ENCODE results near the gene ZNF277.

ZNF277 gene

DNA sequence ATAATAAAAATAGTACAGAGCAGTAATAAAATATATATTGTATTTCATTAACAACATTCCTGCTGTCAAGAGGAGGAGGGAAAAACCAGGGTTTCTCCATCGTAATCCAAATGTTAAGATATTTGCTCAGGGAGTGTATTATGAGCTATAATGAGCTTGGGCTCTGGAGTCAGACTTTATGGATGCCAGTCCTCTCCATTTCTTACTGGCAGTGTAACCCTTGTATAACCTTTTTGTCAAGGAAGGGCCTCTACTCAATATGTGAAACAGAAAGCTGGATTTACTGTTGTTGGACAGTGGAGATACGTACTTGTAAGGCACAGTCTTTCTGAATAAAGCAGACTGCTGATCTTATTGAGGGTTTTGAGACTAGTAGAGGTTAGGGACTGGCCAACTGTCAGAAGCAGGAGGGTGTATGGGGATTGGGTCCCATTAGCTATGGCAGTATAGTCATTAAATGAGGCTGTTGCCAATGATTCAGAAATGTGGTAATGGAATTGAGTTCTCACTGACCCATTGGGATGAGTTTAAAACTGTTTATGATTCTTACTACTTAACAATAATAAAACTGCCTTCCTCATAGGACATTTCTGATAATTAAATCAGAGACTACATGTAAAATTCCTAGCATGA, 56.5 kb downstream of the ZNF277 start:
- no peak for DNase-seq (ENCODE audit: low spot score in 2 of 2)
- no peaks in the 10 kb centered on the region for H3K9me3 Mint-ChIP-seq
- ATAC-seq (ENCODE audit: low read depth), result no peak
- no peak overlapping the region for H3K4me3 Mint-ChIP-seq
- peaks cover 18% of the 10 kb centered on the region for H3K4me1 Mint-ChIP-seq
- no peaks in the 10 kb centered on the region for H3K27me3 Mint-ChIP-seq
- peaks cover 2% of the 10 kb centered on the region for H3K36me3 Mint-ChIP-seq
- no peak overlapping the region for H3K27ac Mint-ChIP-seq

DNA sequence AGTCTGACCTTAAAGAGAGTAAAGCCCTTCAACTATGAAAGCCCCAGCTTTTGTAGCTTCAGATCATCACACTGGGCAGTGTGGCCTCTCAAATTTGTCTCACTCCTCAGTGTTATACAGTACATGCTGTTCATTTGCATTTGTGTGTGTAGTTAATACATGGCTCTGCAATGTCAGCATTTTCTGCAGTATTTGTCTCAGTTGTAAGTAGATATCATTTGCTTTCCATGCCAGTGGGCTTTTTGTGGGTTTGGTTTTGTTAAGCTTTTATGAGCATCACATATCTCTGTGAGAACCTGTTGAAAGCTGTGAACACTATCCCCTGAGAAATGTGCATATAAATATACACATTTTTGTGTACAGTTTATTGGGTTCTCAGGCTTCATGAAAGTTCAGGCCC, 57.0 kb downstream of the ZNF277 start:
- no peak for DNase-seq (ENCODE audit: low spot score in 2 of 2)

DNA sequence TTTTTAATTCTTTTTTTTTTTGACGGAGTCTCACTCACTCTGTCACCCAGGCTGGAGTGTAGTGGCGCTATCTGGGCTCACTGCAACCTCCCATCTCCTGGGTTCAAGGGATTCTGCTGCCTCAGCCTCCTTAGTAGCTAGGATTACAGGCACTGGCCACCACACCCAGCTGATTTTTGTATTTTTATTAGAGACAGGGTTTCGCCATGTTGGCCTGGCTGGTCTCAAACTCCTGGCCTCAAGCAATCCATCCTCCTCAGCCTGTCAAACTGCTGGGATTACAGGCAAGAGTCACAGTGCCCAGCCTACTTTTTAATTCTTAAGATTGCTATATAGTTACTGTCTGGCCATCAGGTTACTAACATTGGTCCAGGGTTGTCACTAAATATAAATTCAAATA, 59.6 kb downstream of the ZNF277 start:
- Mint-ChIP-seq H3K9me3 (no peaks in the 10 kb centered on the region), H3K4me3 (no peak overlapping the region), H3K36me3 (peaks cover 2% of the 10 kb centered on the region), H3K27ac (no peak overlapping the region), H3K4me1 (peaks cover 16% of the 10 kb centered on the region), H3K27me3 (no peaks in the 10 kb centered on the region)
- ATAC-seq (ENCODE audit: low read depth) (no peak), DNase-seq (ENCODE audit: low spot score in 2 of 2) (no peak)

More for the DNA sequence above, 57.0 kb downstream of the ZNF277 start:
- Mint-ChIP-seq H3K27me3 (no peaks in the 10 kb centered on the region), H3K4me3 (no peak overlapping the region), H3K9me3 (no peaks in the 10 kb centered on the region), H3K36me3 (peaks cover 2% of the 10 kb centered on the region), H3K4me1 (peaks cover 18% of the 10 kb centered on the region), H3K27ac (no peak overlapping the region)
- no peak for ATAC-seq (ENCODE audit: low read depth)

DNA sequence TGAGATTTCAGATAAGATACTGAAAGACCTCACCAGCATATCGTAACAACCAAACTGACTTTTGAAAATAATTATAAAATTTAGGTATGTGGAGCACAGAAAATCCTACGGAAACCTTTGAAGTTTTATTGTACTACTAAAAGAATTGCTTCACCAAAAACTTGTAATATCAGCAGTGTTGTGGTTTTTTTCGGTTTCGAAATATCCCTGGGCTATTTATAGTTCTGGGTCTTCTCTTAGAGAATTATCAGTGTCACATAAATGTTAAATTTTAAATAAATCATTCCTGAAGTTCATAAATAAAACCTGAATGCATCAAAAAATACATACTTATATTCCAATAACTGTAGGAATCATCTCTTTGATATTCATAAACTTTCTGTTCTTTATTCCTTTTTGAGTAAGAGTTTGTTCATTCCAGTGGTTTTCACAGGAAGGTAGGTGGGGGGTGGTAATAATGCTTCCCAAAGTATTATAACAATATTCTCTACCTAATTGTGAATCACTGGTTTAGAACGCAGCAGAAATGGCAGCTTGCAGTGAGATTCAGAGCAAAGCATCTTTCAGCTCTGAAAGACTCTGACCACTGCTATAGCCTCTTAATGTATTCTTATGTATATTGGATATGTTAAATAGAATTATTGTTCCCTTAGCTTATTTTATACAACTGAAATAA, 60.2 kb downstream of the ZNF277 start:
- no peak for DNase-seq (ENCODE audit: low spot score in 2 of 2)
- no peaks in the 10 kb centered on the region for H3K9me3 Mint-ChIP-seq
- H3K27ac Mint-ChIP-seq, result no peak overlapping the region
- H3K36me3 Mint-ChIP-seq, result peaks cover 2% of the 10 kb centered on the region
- no peak overlapping the region for H3K4me3 Mint-ChIP-seq
- H3K4me1 Mint-ChIP-seq, result peaks cover 16% of the 10 kb centered on the region
- no peak for ATAC-seq (ENCODE audit: low read depth)
- no peaks in the 10 kb centered on the region for H3K27me3 Mint-ChIP-seq

DNA sequence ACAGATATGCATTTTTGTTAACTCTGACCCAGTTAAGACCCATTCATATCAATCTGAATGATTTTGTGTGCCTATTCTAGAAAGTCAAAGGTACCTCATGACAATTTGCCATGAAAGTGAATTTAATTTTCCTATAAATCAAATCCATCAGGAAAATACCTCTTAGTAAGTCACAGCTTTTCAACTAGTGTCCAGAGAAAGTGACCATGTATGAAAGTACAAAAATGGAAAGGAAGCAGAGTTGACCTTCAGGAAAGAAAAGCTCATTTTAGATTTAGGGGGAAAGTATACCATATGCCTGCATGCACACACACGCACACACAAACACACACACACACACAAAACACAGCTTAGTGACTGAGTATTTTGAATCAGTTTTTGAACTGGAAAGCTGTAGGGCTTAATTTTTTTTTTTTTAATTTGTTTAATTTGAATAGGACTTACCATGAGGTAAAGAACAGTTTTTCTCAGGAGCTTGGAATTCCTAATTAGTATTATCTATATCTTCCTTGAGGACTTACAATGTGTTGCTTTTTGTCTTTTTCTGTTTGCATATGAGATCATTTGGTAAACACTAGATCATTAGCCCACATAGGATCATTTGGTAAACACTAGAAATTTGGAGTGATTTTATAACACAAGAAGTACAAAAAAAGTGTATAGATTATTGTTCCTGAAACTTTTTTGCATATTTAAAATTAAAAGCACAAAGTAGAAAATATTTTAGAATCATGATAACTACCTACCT, 61.6 kb downstream of the ZNF277 start:
- no peaks in the 10 kb centered on the region for H3K27me3 Mint-ChIP-seq
- H3K4me1 Mint-ChIP-seq, result peaks cover 11% of the 10 kb centered on the region
- H3K4me3 Mint-ChIP-seq, result no peak overlapping the region
- ATAC-seq (ENCODE audit: low read depth) (no peak), DNase-seq (ENCODE audit: low spot score in 2 of 2) (no peak)
- no peak overlapping the region for H3K27ac Mint-ChIP-seq
- peaks cover 3% of the 10 kb centered on the region for H3K36me3 Mint-ChIP-seq
- no peaks in the 10 kb centered on the region for H3K9me3 Mint-ChIP-seq

DNA sequence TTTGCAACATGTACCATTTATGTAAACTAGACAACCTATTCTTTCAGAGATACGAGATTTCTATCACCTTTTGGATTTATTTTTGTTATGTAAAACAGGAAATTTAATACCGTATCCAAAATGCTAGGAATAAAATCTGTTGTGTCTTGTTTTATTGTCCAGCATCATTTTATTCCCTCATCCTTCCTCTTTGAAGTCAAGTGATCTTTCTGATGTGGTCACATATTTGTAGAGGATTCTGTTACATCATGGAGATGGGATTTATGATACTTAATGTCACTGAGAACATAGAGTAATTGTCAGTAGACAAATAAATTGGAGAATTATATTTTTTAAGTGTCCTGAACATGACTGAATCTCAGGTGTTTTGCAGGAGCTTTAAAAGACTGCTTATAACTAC, 64.7 kb downstream of the ZNF277 start:
- Mint-ChIP-seq H3K27ac (no peak overlapping the region), H3K9me3 (no peaks in the 10 kb centered on the region), H3K36me3 (peaks cover 3% of the 10 kb centered on the region), H3K4me3 (no peak overlapping the region), H3K27me3 (no peaks in the 10 kb centered on the region), H3K4me1 (peaks cover 7% of the 10 kb centered on the region)
- DNase-seq (ENCODE audit: low spot score in 2 of 2) (no peak), ATAC-seq (ENCODE audit: low read depth) (no peak)

DNA sequence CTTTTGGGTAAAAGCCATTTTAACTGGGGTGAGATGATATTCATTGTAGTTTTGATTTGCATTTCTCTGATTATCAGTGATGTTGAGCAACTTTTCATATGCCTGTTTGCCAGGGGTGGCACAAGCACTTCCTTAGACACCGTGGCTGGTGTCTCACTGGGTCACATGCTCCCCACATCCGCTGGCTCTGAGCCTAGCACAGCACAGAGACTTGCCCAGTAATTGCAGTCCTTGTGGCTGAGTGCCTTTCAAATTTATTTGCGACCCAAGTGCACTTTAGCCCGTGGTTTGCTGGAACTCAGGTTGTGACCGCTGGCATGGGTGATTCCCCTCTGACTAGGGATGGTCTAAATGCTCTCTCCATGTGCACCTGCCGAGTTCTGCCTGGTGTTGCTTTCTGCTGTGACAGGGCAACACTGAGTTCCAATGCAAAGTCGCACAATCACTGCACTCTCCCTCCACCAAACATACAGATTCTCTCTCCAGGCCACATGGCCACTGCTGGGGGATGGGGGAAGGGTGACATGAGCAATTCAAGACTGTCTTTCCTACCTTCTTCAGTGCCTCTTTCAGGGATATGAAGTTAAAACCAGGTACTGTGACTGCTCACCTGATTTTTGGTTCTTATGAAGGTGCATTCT, 66.5 kb downstream of the ZNF277 start:
- no peak for ATAC-seq (ENCODE audit: low read depth)
- Mint-ChIP-seq H3K4me3 (no peak overlapping the region), H3K27ac (no peak overlapping the region), H3K4me1 (peaks cover 9% of the 10 kb centered on the region), H3K9me3 (no peaks in the 10 kb centered on the region), H3K36me3 (peaks cover 3% of the 10 kb centered on the region), H3K27me3 (no peaks in the 10 kb centered on the region)
- DNase-seq (ENCODE audit: low spot score in 2 of 2), result no peak

DNA sequence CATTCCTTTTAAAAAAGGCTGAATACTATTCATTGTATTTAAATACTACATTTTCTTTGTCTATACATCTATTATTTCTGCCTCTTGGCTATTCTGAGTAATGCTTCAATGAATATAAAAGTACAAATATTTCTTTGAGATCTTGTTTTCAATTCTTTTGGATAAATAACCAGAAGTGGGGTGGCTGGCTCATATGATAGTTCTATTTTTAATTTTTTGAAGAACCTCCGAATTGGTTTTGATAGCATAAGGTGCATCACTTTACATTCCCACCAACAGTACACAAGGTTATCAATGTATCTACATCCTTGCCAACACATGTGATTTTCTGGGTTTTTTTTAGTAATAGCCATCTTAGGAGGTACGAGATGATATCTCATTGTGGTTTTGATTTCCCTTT, 72.5 kb downstream of the ZNF277 start:
- ATAC-seq (ENCODE audit: low read depth) (no peak), DNase-seq (ENCODE audit: low spot score in 2 of 2) (no peak)
- H3K9me3 Mint-ChIP-seq, result no peaks in the 10 kb centered on the region
- H3K4me3 Mint-ChIP-seq, result no peak overlapping the region
- H3K36me3 Mint-ChIP-seq, result peaks cover 2% of the 10 kb centered on the region
- H3K4me1 Mint-ChIP-seq, result peaks cover 15% of the 10 kb centered on the region
- H3K27ac Mint-ChIP-seq, result no peak overlapping the region
- H3K27me3 Mint-ChIP-seq, result no peaks in the 10 kb centered on the region

DNA sequence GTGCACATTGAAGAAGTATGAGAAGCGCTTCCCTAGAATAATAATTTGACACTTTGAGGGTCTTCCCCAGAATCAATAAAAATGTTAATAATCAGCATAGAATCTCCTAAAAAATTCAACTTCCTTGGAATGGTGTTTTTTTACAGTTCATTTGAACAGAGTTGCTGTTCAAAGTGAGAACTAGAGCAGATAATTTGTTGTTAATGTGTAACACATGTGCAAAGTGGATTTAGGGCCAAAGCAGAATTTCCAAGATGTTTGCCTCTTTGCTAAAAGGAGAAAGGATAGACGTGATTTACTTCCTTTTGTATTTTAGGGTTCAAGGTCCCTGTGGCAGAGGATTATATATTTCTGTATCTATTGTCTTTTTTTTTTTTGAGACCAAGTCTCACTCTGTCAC, 73.8 kb downstream of the ZNF277 start:
- Mint-ChIP-seq H3K27ac (no peak overlapping the region), H3K4me3 (no peak overlapping the region), H3K27me3 (no peaks in the 10 kb centered on the region), H3K4me1 (peaks cover 15% of the 10 kb centered on the region), H3K9me3 (no peaks in the 10 kb centered on the region), H3K36me3 (peaks cover 2% of the 10 kb centered on the region)
- ATAC-seq (ENCODE audit: low read depth) (no peak), DNase-seq (ENCODE audit: low spot score in 2 of 2) (no peak)

DNA sequence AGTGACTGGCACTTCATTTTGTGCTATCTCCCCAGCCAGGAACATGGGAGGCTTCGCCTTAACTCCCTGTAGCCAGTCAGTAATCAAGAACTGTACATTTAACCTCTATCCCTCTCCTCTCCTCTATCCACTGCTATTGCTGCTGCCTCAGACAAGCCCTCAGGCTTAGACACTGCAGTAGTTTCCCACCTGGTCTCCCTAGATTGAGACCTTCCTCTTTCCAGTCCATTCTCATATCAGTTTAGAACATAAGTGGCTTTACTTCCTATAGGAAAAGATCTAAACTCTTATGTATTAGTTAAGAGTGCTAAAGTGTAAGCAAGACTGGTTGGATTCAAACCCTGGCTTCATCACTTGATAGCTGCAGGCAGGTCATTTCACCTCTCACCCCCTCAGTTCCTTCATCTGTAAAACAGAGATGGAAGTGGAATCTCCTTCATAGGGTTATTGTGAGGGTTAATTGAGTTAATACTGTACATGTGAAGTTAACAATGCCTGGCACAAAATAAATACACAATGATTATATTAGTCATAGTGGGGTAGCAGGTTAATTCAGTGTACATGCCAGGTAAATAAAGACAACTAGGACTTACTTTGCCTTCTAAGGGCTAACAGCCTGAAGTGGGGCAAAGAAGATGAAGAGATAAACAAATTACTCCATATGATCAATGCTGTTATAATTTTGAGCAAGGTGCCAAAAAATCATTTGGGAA, 76.1 kb downstream of the ZNF277 start:
- DNase-seq (ENCODE audit: low spot score in 2 of 2), result no peak
- Mint-ChIP-seq H3K27me3 (no peaks in the 10 kb centered on the region), H3K9me3 (no peaks in the 10 kb centered on the region)

DNA sequence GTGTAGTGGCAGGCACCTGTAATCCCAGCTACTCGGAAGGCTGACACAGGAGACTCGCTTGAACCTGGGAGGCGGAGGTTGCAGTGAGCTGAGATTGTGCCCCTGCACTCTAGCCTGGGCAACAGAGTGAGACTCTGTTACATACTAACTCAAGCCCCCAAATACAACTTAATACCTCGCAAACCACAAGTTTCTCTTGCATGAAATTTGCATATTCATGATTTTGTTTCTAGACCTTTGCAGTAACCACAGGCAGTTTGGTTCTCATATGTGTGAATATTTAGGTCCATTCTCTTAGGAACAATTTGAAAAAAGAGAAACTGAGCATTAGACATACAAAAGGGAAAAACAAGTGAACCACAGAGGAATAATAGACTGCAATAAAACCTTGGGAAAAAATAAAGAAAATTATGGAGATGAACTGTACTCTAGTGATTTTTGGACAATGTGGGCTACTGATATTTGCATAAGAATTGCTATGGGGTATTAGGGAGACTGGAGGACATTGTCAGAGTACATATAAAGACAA, 77.0 kb downstream of the ZNF277 start:
- Mint-ChIP-seq H3K4me1 (peaks cover 16% of the 10 kb centered on the region), H3K36me3 (peaks cover 7% of the 10 kb centered on the region), H3K9me3 (no peaks in the 10 kb centered on the region), H3K27me3 (no peaks in the 10 kb centered on the region), H3K4me3 (no peak overlapping the region), H3K27ac (peak overlapping the region; percentile 50)
- DNase-seq (ENCODE audit: low spot score in 2 of 2) (no peak), ATAC-seq (ENCODE audit: low read depth) (no peak)

More for the DNA sequence above, 76.1 kb downstream of the ZNF277 start:
- Mint-ChIP-seq H3K4me1 (peaks cover 18% of the 10 kb centered on the region), H3K4me3 (no peak overlapping the region), H3K27ac (no peak overlapping the region), H3K36me3 (peaks cover 2% of the 10 kb centered on the region)
- ATAC-seq (ENCODE audit: low read depth), result no peak

DNA sequence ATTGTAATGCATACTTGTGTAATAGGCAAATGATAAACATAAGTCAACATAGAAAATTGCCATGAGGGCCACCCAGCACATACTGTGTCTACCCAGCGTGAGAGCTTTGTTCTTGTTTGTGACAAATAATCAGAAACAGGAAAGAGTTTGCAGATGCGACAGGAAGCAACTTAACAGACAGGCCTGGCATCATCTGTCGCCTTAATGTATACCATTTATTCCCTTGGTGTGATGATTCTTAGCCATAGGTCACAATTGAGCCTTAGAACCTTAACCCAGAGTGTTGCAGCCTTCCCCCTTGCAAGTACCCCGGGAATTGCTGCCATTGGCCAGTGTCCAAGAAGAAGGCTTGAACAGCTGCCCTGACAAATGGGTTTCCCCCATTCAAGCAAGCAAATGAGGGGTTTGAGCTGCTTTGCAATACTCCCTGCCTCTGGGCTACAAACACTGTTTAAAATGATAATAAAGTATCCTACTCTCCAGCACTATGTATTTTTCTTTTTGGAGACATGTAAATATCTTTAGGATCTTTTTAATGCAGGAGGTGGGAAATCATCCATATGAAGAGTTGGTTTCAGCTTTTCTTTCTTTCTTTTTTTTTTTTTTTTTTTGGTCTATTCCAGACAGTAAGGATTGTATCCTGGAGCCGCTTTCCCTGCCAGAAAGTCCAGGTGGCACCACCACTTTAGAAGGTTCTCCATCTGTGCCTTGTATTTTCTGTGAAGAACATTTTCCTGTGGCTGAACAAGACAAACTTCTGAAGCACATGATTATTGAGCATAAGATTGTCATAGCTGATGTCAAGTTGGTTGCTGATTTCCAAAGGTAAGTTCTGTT, 80.0 kb downstream of the ZNF277 start:
- H3K4me3 Mint-ChIP-seq, result no peak overlapping the region
- peaks cover 15% of the 10 kb centered on the region for H3K36me3 Mint-ChIP-seq
- peaks cover 13% of the 10 kb centered on the region for H3K4me1 Mint-ChIP-seq
- no peak overlapping the region for H3K27ac Mint-ChIP-seq
- H3K9me3 Mint-ChIP-seq, result no peaks in the 10 kb centered on the region
- H3K27me3 Mint-ChIP-seq, result no peaks in the 10 kb centered on the region
- no peak for ATAC-seq (ENCODE audit: low read depth)
- DNase-seq (ENCODE audit: low spot score in 2 of 2), result no peak

DNA sequence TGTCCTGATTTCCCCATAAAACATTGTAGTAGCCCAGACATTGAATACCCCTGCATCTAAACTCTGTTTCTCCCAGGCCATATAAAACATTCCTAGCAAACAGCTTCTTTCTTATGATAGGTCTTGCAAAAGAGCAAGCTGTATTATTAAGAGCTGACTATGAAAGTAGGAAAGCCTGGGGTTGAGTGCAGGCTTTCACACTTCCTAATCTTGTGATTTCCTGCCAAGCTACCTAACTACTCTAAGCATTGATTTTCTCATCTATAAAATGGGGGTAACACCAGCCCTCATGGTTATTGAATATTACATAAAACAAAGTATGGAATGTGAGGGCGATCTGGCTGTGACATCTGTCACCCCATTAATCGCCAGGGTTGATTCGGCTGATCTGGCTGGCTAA, 81.8 kb downstream of the ZNF277 start:
- ATAC-seq (ENCODE audit: low read depth), result no peak
- H3K36me3 Mint-ChIP-seq, result peaks cover 23% of the 10 kb centered on the region
- H3K27me3 Mint-ChIP-seq, result no peaks in the 10 kb centered on the region
- H3K4me1 Mint-ChIP-seq, result peaks cover 6% of the 10 kb centered on the region
- DNase-seq (ENCODE audit: low spot score in 2 of 2), result no peak
- H3K9me3 Mint-ChIP-seq, result no peaks in the 10 kb centered on the region
- no peak overlapping the region for H3K27ac Mint-ChIP-seq
- no peak overlapping the region for H3K4me3 Mint-ChIP-seq
